Measurements from ENCODE around the gene METTL26.

Gene METTL26

GRCh38 chr16:637081-638018 is 1.2 kb upstream of the METTL26 start:
- DNase-seq, result peak; percentile 82 to 89

GRCh38 chr16:635573-636205 is 416 bp downstream of the METTL26 start:
- no peak for DNase-seq

GRCh38 chr16:634996-635395 is 1.1 kb downstream of the METTL26 start:
- DNase-seq, result no peak

GRCh38 chr16:634051-634670 is 1.9 kb downstream of the METTL26 start:
- no peak for DNase-seq

- no peak for DNase-seq
Observed at GRCh38 chr16:633336-634050, 2.6 kb downstream of the METTL26 start.

- no peak for DNase-seq
Observed at GRCh38 chr16:632486-633335, 3.4 kb downstream of the METTL26 start.

- no peak for DNase-seq
Observed at GRCh38 chr16:631808-632358, 4.2 kb downstream of the METTL26 start.

GRCh38 chr16:630815-631405 is 5.2 kb downstream of the METTL26 start, which contains the start of gene WFIKKN1:
WFIKKN1 (plus strand) TSS chr16:630985; CDS start chr16:631254, 269 bp downstream.
- no peak for DNase-seq

- no peak for DNase-seq
Observed at GRCh38 chr16:630249-630814, 5.8 kb downstream of the METTL26 start.

GRCh38 chr16:629833-630248 is 6.3 kb downstream of the METTL26 start:
- DNase-seq, result no peak

GRCh38 chr16:629185-629832 is 6.8 kb downstream of the METTL26 start:
- no peak for DNase-seq

GRCh38 chr16:628321-629061 is 7.6 kb downstream of the METTL26 start:
- no peak for DNase-seq

- no peak for DNase-seq
Observed at GRCh38 chr16:627454-628239, 8.5 kb downstream of the METTL26 start.

- DNase-seq, result no peak
Observed at GRCh38 chr16:626787-627453, 9.2 kb downstream of the METTL26 start.

- DNase-seq, result no peak
Observed at GRCh38 chr16:625977-626765, 9.9 kb downstream of the METTL26 start.

- no peak for DNase-seq
Observed at GRCh38 chr16:625117-625976, 10.8 kb downstream of the METTL26 start.
